NK-92 (cell line): ENCODE data around the gene WDR82.

Source experiments
- DNase-seq: peaks from one replicate; lab custom pipeline; 2025; ENCODE audit not compliant: unreplicated experiment; lab: John Stamatoyannopoulos, UW

The WDR82 gene

GRCh38 chr3:52310861-52311575 lies 32.6 kb upstream of the WDR82 start:
- DNase-seq = no peak

- DNase-seq = no peak
Measured at GRCh38 chr3:52308308-52308707, 29.9 kb upstream of the WDR82 start.

- DNase-seq = no peak
Measured at GRCh38 chr3:52306978-52307377, 28.5 kb upstream of the WDR82 start.

- DNase-seq = no peak
Measured at GRCh38 chr3:52305926-52306325, 27.5 kb upstream of the WDR82 start.

- no peak for DNase-seq
Measured at GRCh38 chr3:52303811-52304210, 25.4 kb upstream of the WDR82 start.

GRCh38 chr3:52302426-52303145 lies 24.1 kb upstream of the WDR82 start:
- no peak for DNase-seq

GRCh38 chr3:52299879-52300611 lies 21.6 kb upstream of the WDR82 start:
- DNase-seq = no peak

GRCh38 chr3:52299247-52299878 lies 20.9 kb upstream of the WDR82 start:
- DNase-seq = no peak

- no peak for DNase-seq
Measured at GRCh38 chr3:52298149-52299098, 20.0 kb upstream of the WDR82 start.

GRCh38 chr3:52297242-52298148 lies 19.0 kb upstream of the WDR82 start:
- DNase-seq = no peak

GRCh38 chr3:52295671-52296208 lies 17.3 kb upstream of the WDR82 start:
- DNase-seq = no peak

GRCh38 chr3:52294320-52295150 lies 16.1 kb upstream of the WDR82 start:
- DNase-seq = no peak

GRCh38 chr3:52293491-52294319 lies 15.3 kb upstream of the WDR82 start:
- no peak for DNase-seq

- DNase-seq = no peak
Measured at GRCh38 chr3:52292247-52293065, 14.0 kb upstream of the WDR82 start.

GRCh38 chr3:52291508-52292181 lies 13.2 kb upstream of the WDR82 start:
- DNase-seq = no peak
